H1 (cell line): ENCODE results near the gene FANCE. TPM values are rescaled to one million over a fixed set of nuclear protein-coding genes. Genes with fewer than 3 reads are reported as not detected.

Source experiments
- ASH2L ChIP-seq: fragments of 200-600, 300-600 bp; sonication (generic); IDR thresholded peaks from one replicate; pipeline ENCODE4 v1.7.1; 2017; ENCODE audit warnings: low read length
- CEBPB ChIP-seq: IDR thresholded peaks from 2 replicates; pipeline ENCODE4 v1.6.1; 2012; ENCODE audit warnings: low read depth, low read length
- CHD7 ChIP-seq: fragments of 300-600 bp; sonication (generic); IDR thresholded peaks from 2 replicates; pipeline ENCODE4 v1.7.1; 2012; ENCODE audit warnings: low read length, moderate library complexity, mild to moderate bottlenecking, inconsistent platforms; ENCODE audit not compliant: insufficient replicate concordance
- E2F6 ChIP-seq: IDR thresholded peaks from 2 replicates; pipeline ENCODE4 v1.6.1; 2012; ENCODE audit warnings: inconsistent platforms
- EZH2 ChIP-seq: fragments of 200-600 bp; sonication (generic); IDR thresholded peaks from 2 replicates; pipeline ENCODE4 v1.7.1; 2012; ENCODE audit warnings: low read depth, mild to moderate bottlenecking, moderate library complexity, low read length, inconsistent platforms; ENCODE audit not compliant: severe bottlenecking
- HDAC2 ChIP-seq, 2 experiments: fragments of 300-600 bp in 1 of 2; sonication (generic) in 1 of 2; IDR thresholded peaks; 2 replicates each; pipeline ENCODE4 v1.6.1; 2011 to 2012; ENCODE audit warnings: low read depth in 2 of 2, low read length in 2 of 2, mild to moderate bottlenecking in 2 of 2, moderate library complexity in 2 of 2, borderline replicate concordance in 1 of 2, inconsistent platforms in 1 of 2
- POU5F1 ChIP-seq: IDR thresholded peaks from 2 replicates; pipeline ENCODE4 v1.6.1; 2011; ENCODE audit warnings: low read depth, mild to moderate bottlenecking, low read length, moderate library complexity
- RBBP5 ChIP-seq: IDR thresholded peaks from 2 replicates; pipeline ENCODE4 v1.7.1; 2012; ENCODE audit warnings: low read depth, mild to moderate bottlenecking, inconsistent platforms, low read length, moderate library complexity, borderline replicate concordance
- polyA plus RNA-seq, 7 experiments: library from polyadenylated mRNA; depleted of rRNA in 3 of 7; stranded (reverse) in 5 of 7; unstranded in 2 of 7; fragments of >200 nt in 5 of 7; fragments of 200-250 nt in 2 of 7; gene quantifications; 1 replicate in 5 of 7; 2 replicates in 1 of 7; 4 replicates in 1 of 7; pipeline versions ENCODE4 v1.2.1 to v1.2.3, GENCODE V29; 2011 to 2013; ENCODE audit warnings: missing spikeins in 2 of 7, mixed read lengths in 2 of 7
- total RNA-seq: library from RNA; stranded (reverse); fragmentation: NEBNext Ultra II Directional; extraction: Animal tissue kit (Norgen Biotek cat#: 25700); gene quantifications from 2 replicates; pipeline ENCODE4 v1.2.1, GENCODE V29; 2021

The FANCE gene
- total and polyA plus RNA-seq, 2 of the 8 experiments (the other 6 are each of a cell fraction or from before 2014, with no cell fraction given) = 16.1 to 17.0 TPM

- no peak for TF ChIP-seq CHD7
- TF ChIP-seq EZH2 = no peak
- TF ChIP-seq HDAC2 (IDR thresholded peaks at IDR 0.05; ENCODE audit: borderline replicate concordance in 1 of 2, low read depth in 2 of 2, low read length in 2 of 2) = no peak; a peak in 1 of 4 replicates
- TF ChIP-seq E2F6 = peak; percentile 84
- no peak for TF ChIP-seq POU5F1
- peak; percentile 97 for TF ChIP-seq RBBP5
- no peak for TF ChIP-seq CEBPB
- TF ChIP-seq ASH2L = peak; percentile 98
These were observed 34.1 kb downstream of the FANCE start (continued) for GRCh38 chr6:35486005-35486925.
